GF-D8 (cell line): ENCODE measurements around the gene OR9Q1.
"Not testable (repeated sequence)": the region's sequence is repeated elsewhere in the genome, so short reads cannot be mapped to it uniquely, and the experiment has no call there.

ENCODE experiments used
- DNase-seq: peaks from one replicate; lab custom pipeline; 2025; lab: John Stamatoyannopoulos, UW

The OR9Q1 gene

DNA sequence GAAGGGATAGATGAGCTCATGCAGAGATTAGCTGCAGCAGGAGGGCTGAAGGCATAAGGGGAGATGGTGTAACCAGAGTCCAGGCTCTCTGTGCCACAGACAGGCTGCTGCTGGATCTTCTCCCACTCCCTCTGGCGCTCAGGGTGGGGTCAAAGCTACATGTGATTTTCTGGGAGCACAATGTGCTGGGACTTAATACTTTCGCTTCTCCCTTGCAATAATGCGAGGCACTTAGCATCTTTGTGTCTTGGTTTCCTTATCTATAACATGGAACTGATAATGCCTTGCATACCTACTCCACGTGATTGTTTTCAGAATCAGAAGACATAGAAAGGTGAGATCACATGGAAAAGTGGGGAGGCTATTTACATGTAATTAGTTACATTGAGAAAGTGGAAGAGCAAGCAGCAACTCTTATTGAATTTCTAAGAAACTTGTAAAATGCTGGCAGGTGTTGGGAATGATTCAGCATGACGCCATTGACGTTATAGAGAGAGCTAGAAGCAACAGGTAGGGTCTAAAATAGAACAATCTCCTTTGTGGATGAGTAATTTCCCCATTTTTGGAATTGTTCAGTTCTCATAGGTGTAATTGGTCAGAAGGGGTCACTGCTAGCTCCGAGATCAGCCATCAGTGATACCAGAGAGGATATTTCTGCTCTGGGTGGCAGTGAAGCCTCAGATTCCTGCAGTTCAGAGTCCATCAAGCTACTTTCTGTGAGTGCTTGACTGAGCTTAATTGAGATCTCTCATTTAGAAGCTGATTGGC, 109.8 kb downstream of the OR9Q1 start:
- DNase-seq = no peak

DNA sequence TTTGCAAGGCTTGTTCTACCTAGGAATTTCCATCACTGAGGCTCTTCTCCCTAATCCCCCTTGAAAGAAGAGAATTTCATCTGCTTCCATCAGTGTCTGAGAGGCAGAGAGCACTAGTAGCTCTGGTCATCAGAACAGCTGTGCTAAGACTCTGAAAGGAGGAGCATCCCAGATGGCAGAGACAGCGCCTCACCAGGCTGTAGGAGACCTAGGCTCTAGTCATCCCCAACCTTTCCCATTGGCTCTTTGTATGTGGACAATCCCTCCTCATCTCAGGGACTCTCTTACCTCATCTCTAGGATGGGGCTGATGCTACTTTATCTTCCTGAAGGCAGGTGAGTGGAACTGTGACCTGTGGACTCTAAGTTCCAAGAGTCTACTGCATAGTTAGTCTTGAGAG, 110.5 kb downstream of the OR9Q1 start:
- no peak for DNase-seq

DNA sequence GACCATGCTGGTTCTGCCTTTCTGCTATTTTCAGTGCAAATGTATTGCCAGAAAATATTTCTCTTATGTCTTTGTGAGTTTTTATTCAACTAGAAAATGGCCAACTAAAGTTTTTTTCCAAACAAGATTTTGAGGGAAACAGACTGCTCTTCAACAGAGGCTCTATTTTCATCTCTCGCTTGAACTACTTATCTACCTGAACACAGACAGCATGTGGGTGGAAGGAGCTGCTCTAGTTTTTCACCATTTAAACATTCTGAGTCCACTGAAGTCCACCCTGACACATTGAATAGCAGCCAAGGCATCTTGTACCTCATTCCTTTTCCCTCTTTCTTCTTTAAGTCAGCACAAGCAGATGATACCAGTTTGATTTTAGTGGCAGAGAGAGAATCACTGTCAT, 111.5 kb downstream of the OR9Q1 start:
- DNase-seq = no peak

DNA sequence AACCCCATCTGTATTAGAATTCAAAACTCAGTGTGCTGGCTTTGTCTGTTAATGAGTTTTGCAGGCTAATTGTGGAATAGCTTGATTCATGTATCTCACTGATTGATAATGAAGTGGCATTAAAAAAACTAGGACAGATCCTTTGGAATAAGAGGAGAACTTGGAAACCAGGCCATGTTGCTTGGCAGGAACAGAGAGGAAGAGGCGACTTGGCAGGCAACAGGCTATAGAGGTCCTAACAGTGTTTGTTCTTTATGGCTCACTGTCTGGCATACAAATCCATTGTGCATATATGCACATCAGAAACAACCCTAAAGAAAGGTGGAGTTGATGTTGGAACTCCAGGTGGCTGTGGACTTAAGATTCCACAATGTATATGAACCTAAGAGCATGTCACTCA, 119.1 kb downstream of the OR9Q1 start:
- no peak for DNase-seq

DNA sequence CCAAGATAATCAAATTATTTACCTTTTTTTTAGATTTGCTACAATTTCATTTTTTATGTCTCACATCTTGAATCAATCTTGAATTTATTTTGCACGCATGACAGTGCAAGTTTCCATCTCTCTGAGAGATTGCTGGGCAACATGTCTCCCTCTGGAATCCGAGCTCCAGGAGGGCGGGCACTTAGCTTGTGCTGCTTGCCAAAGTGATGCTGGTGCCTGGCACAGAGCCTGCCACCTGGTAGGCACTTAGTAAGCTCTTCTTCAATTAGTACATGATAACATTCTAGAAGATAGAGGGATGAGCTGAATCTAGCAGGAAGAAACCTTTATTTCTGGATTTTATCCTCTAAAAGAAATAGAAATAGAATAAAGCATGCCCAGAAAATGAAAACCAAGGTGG, 129.1 kb downstream of the OR9Q1 start:
- no peak for DNase-seq

DNA sequence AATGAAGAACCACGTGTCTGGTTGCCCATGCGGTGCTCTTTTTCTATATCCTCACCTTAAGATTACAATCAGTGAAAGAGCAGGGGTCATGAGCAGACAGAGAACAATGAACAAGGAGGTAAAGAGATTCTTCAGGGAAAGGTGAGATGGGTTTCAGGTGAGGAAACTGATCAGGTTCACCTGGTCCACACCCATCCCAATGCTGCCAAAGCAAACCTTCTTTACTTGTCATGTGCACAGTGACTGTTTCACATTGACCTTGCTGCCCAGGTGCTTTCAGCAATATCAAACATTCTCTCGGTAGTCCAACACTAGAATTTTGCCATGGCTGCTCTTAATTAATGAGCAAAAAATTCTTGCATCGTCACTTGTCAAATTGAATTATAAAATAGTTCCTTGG, 140.7 kb downstream of the OR9Q1 start:
- no peak for DNase-seq

DNA sequence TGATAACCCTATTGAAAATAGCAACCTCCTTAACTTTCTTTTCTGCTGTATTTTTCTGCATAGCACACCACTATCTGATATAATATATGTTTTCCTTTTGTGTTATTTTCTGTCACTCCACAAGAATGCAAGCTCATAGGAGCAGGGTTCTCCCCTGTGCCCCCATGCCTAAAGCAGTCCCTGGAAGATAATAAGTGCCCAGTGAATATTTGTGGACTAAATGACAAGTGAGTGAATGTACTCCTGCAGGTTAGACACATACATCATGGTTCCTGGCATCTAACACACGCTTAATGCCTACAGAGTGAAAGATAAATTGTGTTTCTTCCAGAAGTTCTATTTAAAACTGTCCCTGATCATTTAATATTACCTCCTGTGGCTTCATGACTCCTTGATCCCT, 141.3 kb downstream of the OR9Q1 start:
- no peak for DNase-seq

DNA sequence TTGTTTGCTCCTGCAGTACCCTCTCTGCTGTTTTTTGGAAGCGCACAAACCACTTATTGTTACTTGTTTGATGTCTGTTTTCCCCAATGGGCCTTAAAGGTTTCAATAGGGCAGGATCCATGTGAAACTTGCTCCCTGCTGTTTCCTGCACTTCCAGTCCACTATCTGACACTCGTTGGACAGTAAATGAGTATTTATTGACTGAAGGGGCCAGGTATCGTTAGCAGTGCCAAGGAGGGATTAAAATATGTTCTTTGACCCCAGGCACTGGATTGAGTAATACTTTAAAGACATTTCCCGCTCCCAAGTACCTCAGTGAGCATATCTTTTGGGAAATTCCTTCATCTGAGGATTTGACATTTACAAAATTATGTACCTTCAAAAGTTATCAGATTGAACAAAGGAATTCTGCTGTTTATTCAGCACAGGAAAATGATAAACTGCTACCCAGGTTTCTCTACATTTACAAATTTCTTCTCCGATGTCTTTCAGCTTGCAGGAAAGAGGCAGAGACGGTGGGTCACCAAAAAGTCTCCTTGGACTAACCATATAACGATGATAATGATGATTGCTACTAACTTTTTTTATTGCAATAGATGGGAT, 141.9 kb downstream of the OR9Q1 start:
- no peak for DNase-seq

DNA sequence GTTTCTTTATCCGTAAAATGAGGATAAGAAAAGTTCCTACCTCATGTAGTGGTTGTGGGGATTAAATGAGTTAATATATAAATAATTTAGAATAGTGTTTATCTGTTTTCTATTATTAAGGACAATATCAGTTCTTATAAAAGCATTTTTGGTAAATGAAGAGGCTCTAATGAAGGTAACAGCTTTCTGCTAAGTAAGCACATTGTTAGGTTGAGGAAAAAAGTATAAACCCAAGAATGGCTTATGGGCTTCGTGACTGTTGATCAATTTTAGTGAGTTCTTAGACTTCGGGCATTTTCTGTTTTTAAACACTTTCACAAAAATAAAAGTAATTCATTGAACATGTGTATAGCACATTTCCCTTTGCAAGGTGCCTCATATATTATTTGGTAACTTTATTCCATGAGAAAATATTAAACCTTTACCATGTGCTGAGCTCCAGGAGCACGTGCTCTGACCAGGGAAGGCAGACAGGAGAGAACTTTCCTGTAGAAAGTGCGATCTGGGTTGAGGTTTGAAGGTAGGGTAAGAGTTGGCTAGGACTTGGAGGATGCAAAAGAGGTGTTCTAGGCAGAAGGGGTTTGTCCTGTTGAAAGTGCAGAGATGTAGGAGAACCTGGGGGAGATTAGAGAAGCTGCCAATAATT, 153.9 kb downstream of the OR9Q1 start:
- DNase-seq = no peak

DNA sequence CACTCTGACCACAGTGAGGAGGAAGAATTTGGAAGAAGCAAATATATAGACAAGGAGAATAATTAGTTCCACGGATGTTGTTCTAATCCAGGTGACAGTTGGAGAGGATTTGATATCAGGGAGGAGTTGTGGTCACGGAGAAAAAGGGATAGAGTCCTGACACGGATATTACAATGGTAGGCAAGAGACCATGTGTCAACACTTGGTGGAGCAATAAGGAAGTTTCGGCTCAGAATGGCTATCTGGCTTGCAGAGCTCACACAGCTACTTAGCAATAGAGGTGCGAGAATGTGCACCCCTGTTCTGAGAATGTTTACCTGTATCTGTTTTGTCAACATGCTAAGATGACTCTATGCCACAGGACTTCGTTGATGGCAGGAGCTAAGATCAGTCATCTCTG, 154.8 kb downstream of the OR9Q1 start:
- DNase-seq = no peak

DNA sequence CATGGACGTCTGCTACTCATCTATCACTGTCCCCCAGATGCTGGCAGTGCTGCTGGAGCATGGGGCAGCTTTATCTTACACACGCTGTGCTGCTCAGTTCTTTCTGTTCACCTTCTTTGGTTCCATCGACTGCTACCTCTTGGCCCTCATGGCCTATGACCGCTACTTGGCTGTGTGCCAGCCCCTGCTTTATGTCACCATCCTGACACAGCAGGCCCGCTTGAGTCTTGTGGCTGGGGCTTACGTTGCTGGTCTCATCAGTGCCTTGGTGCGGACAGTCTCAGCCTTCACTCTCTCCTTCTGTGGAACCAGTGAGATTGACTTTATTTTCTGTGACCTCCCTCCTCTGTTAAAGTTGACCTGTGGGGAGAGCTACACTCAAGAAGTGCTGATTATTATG, 156.0 kb downstream of the OR9Q1 start:
- DNase-seq = no peak

DNA sequence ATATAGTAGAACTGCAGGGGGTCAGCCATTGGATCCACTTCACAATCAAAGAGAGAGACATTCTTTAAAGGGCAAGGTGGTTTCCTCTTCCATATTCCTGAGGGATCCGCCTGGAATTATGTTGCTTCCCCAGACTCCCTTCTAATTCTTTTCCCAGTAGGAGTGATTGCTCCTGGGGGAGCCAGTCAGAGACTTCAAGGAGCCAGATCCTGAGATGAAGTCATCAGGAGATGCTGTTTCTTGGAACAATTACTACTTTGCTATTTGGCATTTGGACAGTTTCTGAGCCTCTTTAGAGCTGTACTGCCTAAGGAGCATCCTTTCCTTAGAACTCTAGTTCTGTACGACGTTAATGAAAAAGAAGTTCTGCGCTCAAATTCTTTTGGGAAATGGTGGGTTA, 163.3 kb downstream of the OR9Q1 start:
- DNase-seq = no peak

DNA sequence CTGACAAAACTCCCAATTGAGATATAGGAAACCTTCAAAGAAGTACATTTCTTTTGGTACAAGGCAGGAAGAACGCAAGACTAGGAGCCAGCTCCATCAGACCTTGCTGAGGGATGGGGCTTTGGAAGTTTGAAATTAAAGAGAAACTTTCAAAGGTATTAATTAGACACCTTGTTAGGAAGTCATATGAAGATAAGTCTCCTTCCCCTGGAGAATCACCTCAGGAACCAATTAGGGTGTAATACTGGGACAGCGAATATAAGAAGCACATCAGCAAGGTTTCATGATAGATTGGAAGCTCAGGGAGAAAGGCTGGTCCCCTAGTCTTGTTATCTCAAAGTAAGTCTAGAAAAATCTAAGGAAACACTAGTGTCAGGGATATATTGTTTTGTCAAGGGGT, 165.1 kb downstream of the OR9Q1 start, which contains the start of gene OR9Q2:
Gene OR9Q2 (plus strand): TSS at position 301 of the 400 bp plus-strand sequence. CDS start 1,421 bp downstream, outside the sequence.
- no peak for DNase-seq

DNA sequence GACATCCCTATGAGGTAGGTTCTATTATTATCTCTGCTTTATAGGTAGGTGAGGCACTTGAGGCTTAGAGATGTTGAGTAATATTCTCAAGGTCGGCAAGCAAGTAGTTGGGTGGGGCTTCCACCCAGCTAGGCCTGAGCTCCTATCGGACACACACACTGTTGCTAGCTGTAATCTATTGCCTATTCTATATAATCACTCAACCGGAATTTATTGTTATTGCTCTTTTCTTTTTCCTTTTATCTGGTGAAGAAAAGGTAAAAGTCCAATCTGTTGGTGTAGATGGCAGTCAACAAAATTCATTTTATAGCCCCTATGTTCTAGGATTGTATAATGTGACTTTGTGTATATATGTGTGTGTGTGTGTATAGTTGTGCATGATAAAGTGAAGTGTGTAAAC, 168.5 kb downstream of the OR9Q1 start:
- no peak for DNase-seq

DNA sequence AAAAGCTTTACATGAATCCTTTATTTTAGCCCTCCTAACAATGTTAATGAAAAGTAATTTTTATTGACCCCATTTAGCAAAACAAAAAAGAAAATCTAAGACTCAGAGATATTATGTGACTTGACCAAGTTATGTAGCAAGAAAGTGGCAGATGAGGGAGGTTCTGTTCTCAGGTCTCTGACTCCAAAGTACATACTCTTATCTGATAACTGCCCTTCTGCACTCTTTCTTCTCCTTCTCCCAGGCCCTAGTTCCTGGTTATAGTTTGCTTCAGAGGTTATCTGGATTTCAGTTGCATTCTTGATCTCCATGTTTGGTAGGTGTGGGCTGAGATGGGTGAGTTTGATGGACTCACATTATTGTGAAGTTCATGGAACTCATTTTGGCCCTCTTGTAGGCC, 169.7 kb downstream of the OR9Q1 start:
- DNase-seq = no peak

DNA sequence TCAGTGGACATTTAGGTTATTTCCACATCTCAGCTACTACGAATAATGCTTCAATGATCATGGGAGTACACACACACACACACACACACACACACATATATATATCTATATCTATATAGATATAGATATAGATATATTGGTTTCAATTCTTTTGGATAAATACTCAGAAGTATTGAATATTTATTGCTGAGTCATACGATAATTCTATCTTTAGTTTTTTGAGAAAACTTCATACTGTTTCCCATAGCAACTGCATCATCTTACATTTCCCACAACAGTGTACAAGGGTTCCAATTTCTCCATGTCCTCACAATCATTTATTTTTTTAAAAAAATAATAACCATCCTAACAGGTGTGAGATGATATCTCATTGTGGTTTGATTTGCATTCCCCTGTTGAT, 172.3 kb downstream of the OR9Q1 start:
- no peak for DNase-seq

DNA sequence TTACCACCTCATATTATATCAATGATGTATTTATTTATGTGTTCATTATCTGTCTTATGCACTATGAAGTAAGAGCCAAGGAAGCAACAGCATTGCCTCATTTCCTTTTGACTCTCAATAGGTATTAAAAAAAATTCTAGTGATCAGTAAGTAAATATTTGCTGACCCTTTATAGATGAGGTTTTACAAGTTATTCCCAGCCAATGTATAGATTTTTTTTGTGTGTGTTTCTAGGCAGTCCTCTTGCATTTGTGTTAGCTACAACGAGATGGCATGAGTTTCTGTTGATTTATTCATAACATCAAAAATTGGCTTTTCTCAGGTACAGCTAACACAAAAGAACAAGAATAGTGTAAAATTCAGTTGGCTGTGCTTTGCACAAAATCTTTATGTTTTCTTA, 175.6 kb downstream of the OR9Q1 start:
- DNase-seq = no peak

DNA sequence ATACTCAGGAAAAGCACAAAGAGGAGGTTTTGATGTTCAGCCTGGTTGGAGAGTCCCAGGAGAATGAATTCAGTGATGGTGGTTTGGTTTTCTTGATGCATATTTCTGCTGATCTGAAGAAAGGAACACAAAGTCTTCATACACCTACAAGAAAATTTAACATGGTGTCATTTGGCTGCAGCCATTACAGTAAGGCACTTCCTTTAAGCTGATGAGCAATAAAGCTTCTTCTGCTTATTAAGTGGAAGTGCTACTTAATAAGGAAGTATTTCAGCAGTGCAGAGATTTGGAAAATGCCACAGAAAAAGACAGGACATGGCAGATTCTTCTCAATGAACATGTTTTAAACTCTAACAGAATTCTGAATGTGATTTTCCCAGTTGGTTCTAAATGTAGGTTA, 180.4 kb downstream of the OR9Q1 start, which contains the start of gene OR1S2:
Gene OR1S2 (minus strand): TSS at position 101 of the 400 bp plus-strand sequence. CDS start 0 bp downstream, at position 101.
- DNase-seq = no peak

DNA sequence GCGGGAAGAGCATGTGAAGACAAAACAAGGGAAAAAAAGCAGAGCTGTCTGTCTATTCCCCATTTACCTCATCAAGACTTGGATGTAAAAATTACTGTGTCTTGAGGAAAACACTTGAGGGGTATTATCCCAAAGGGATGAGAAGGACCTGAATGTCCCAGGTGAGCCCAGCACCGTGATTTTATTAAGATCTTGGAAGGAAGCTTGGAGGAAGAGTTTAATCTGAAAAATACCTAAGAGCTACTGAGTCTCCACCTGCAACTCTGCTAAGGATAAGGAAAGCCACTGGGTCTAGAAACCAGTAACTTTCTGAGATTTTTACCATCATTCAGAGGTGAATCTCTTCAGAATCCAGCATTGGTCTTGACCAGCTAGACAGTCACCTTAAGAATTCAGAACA, 188.7 kb downstream of the OR9Q1 start, which contains the start of gene OR1S1:
Gene OR1S1 (plus strand): TSS at position 301 of the 400 bp plus-strand sequence.
- DNase-seq = not testable (repeated sequence)

DNA sequence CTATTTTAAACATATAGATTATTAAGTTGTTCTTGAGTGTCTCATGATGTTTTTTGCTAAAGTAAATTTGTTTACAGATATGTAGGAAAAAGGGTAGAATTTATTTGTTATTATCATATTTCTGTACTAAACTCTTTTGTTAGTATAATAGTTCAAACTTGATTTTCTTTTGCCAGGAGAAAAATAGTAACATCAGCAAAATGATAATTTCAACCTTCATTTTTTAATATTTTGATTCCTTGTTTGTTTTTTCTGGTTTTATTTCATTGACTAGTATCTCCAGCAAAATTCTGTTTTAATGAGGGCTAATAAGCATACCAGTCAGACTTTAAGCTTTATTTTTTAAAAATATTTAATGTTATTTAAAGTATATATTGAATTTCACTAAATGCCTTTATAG, 192.8 kb downstream of the OR9Q1 start:
- no peak for DNase-seq

DNA sequence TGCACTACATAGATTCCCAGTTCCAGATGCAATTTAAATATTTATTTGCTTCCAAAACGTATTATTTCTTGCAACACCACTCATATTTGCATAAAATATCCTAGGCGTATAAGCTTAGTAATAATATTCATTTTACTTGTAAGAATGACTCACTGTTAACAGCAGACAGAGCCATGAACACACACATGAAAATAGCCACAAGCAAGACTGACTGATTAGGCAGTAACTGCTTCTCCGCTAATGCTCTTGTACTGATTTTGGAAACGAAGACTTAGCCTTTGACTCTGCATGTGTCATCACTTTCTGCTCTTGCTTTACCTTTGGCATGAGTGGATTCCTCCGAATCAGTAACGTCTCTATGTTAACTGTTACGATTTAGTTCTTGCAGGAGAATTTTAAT, 199.0 kb downstream of the OR9Q1 start:
- DNase-seq = no peak

DNA sequence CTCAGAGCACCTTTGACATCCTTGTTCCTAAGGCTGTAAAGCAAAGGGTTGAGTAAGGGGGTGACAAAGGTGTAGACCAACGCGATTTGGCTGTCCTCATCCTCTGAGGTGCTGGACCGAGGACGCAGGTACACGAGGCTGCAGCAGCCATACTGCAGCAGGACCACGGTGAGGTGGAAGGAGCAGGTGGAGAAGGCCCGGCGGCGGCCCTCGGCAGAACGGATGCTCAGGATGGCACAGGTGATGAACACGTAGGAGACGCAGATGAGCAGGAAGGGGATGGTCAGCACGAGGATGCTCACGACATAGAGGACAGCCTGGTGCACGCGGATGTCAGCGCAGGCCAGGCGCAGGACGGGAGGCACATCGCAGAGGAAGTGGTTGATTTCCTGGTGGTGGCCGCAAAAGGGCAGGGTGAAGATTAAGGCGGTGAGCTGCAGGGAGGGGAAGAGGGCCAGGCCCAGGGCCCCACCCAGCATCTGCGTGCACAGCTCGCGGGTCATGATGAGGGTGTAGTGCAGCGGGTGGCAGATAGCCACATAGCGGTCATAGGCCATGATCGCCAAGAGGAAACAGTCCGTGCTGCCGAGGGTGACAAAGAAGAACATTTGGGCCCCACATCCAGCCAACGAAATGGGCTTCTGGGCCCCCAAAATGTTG, 204.4 kb downstream of the OR9Q1 start:
- no peak for DNase-seq
